Lung (tissue), 12 donors: ENCODE results near the gene BCL7B. TPM values are rescaled to one million over a fixed set of nuclear protein-coding genes. Genes with fewer than 3 reads are reported as not detected.

Experiments
- ATAC-seq: fragments of 200-7000 bp; cut with Tn5 transposase; one replicate; pipeline ENCODE4 v1.9.1; 2020; ENCODE audit warnings: moderate number of reproducible peaks; ENCODE audit not compliant: insufficient read depth, low FRiP score
- DNase-seq, 3 donors: peaks; one replicate each; pipeline ENCODE4 v3.0.0-alpha.2; 2013 to 2017
- H3K27ac ChIP-seq, 2 donors: one replicate each; pipeline ENCODE4 v1.5.1; 2013; ENCODE audit warnings: mild to moderate bottlenecking in 2 of 2, moderate library complexity in 2 of 2, control low read depth in 1 of 2, inconsistent platforms in 1 of 2, low read depth in 1 of 2, low read length in 1 of 2
- H3K27me3 ChIP-seq, 3 donors: one replicate each; pipeline ENCODE4 v1.5.1; 2013; ENCODE audit warnings: low read length in 2 of 3; ENCODE audit not compliant: control insufficient read depth in 3 of 3, insufficient read depth in 3 of 3
- H3K36me3 ChIP-seq, 4 donors: one replicate each; pipeline ENCODE4 v1.5.1; 2013; ENCODE audit warnings: low read length in 4 of 4, mild to moderate bottlenecking in 1 of 4, moderate library complexity in 1 of 4; ENCODE audit not compliant: control insufficient read depth in 4 of 4, insufficient read depth in 4 of 4
- H3K4me1 ChIP-seq, 5 donors: one replicate each; pipeline ENCODE4 v1.5.1; 2013; ENCODE audit warnings: low read length in 5 of 5, mild to moderate bottlenecking in 2 of 5, moderate library complexity in 1 of 5; ENCODE audit not compliant: control insufficient read depth in 5 of 5, insufficient read depth in 5 of 5
- H3K4me3 ChIP-seq: one replicate; pipeline ENCODE4 v1.5.1; 2013; ENCODE audit warnings: mild to moderate bottlenecking, control low read depth, moderate library complexity
- H3K9ac ChIP-seq, 2 donors: one replicate each; pipeline ENCODE4 v1.5.1; 2013; ENCODE audit warnings: low read length in 2 of 2, control low read depth in 1 of 2; ENCODE audit not compliant: insufficient read depth in 1 of 2
- H3K9me3 ChIP-seq, 4 donors: one replicate each; pipeline ENCODE4 v1.5.1; 2013; ENCODE audit warnings: low read length in 3 of 4, mild to moderate bottlenecking in 1 of 4, moderate library complexity in 1 of 4; ENCODE audit not compliant: control insufficient read depth in 4 of 4, insufficient read depth in 3 of 4
- WGBS, 2 donors: extraction: QIAGEN DNeasy Blood & Tissue Kit; methylation state at CpG; one replicate each; pipeline ENCODE4 v1.1.7; 2013; 5-methylcytosine and 5-hydroxymethylcytosine counted together
- polyA plus RNA-seq, 2 donors: library from polyadenylated mRNA; stranded (reverse); fragments of 200-250 nt; gene quantifications; one replicate each; pipeline ENCODE4 v1.2.1, GENCODE V29; 2013
- total RNA-seq, 2 donors: library from RNA; depleted of rRNA in 1 of 2; stranded (reverse); fragments of >200 nt in 1 of 2; gene quantifications; one replicate each; pipeline ENCODE4 v1.2.1, GENCODE V29; 2014 to 2021
- TF ChIP-seq, protein P1 (sequence below): IDR thresholded peaks from 2 replicates; pipeline ENCODE4 v1.5.1; 2012; ENCODE audit warnings: mild to moderate bottlenecking; ENCODE audit errors: control extremely low read depth, extremely low read depth
- donor health status: control.
- donor health status: control.
- donor health status: Bipolar disorder and iron deficiency.
- donor health status: healthy.
- donor health status: DM: yes; HTN: yes; CAD: no.

The BCL7B gene
- total and polyA plus RNA-seq, 4 donors: 17.7 to 71.0 (median 60.6) TPM

- peaks cover 0 to 9% (median 3%) of the 10 kb centered on the region in 5 donors for H3K4me1 ChIP-seq
- DNase-seq (peak; percentile 99), ATAC-seq (peak; percentile 98)
- H3K27me3 ChIP-seq: no peaks in the 10 kb centered on the region
- H3K9me3 ChIP-seq: no peaks in the 10 kb centered on the region
- peak within 1 kb of the TSS; percentile 57 to 91 for H3K9ac ChIP-seq
- TF ChIP-seq, protein P1, sequence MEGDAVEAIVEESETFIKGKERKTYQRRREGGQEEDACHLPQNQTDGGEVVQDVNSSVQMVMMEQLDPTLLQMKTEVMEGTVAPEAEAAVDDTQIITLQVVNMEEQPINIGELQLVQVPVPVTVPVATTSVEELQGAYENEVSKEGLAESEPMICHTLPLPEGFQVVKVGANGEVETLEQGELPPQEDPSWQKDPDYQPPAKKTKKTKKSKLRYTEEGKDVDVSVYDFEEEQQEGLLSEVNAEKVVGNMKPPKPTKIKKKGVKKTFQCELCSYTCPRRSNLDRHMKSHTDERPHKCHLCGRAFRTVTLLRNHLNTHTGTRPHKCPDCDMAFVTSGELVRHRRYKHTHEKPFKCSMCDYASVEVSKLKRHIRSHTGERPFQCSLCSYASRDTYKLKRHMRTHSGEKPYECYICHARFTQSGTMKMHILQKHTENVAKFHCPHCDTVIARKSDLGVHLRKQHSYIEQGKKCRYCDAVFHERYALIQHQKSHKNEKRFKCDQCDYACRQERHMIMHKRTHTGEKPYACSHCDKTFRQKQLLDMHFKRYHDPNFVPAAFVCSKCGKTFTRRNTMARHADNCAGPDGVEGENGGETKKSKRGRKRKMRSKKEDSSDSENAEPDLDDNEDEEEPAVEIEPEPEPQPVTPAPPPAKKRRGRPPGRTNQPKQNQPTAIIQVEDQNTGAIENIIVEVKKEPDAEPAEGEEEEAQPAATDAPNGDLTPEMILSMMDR: no peak
- peaks cover 10 to 18% (median 11%) of the 10 kb centered on the region in 4 donors for H3K36me3 ChIP-seq
- H3K27ac ChIP-seq: peak within 1 kb of the TSS; percentile 90 to 93
- 0% methylated on average over 57 to 75 of the region's 75 CpGs for WGBS, 2 donors
- peak within 1 kb of the TSS; percentile 80 for H3K4me3 ChIP-seq
Observed at GRCh38 chr7:73578342-73579128, 21.0 kb upstream of the BCL7B start, which contains the start of gene TBL2. TBL2 (minus strand) TSS chr7:73578579; CDS start chr7:73578549, 30 bp downstream.

DNA sequence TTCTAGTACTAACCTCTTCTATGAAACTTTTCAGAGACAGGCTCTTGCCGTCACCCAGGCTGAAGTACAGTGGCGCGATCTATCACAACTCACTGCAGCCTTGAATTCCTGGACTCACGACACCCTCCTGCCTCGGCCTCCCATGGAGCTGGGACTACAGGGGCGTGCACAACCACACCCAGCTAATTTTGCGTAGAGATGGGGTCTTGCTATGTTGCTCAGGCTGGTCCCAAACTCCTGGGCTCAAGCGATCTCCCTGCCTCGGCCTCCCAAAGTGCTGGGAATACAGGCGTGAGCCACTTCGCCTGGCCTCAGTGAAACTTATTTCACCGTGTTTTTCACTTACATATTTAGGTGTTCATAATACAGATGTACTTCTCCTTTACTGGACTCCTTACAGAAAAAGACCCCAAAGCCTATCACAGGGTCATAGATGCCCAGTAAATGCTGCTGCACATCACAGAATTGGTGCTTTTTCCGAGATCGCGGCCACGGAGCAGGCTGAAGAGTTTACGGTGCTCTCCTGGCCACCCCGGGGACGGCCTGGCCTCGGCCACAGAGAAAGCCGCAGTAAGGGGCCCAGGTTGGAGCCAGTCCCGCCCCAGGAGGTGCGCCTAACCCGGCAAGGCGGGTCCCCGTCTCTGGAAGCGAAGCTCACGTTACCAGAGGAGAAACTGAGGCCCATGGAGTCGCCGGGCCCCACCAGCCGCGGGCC is 20.3 kb upstream of the BCL7B start:
- H3K27ac ChIP-seq: peak overlapping the region; percentile 90 to 93
- TF ChIP-seq, protein P1: no peak
- H3K4me3 ChIP-seq: peak overlapping the region; percentile 80
- WGBS, 2 donors: 12 to 17% methylated on average over 30 to 32 of the region's 32 CpGs
- no peaks in the 10 kb centered on the region for H3K9me3 ChIP-seq
- DNase-seq (peak in 2 of 3 donors; percentile 18 to 20), ATAC-seq (peak; percentile 2)
- peak overlapping the region; percentile 57 to 91 for H3K9ac ChIP-seq
- no peaks in the 10 kb centered on the region for H3K27me3 ChIP-seq
- H3K4me1 ChIP-seq: peaks cover 0 to 9% (median 3%) of the 10 kb centered on the region in 5 donors
- H3K36me3 ChIP-seq: peaks cover 17 to 24% (median 18%) of the 10 kb centered on the region in 4 donors

GRCh38 chr7:73573791-73574190 is 16.3 kb upstream of the BCL7B start:
- Histone ChIP-seq H3K4me3 (no peak overlapping the region), H3K27me3 (no peaks in the 10 kb centered on the region), H3K9me3 (no peaks in the 10 kb centered on the region), H3K9ac (no peak overlapping the region), H3K4me1 (peaks cover 0 to 9% (median 3%) of the 10 kb centered on the region in 5 donors), H3K27ac (no peak overlapping the region), H3K36me3 (peaks cover 33 to 43% (median 40%) of the 10 kb centered on the region in 4 donors)
- DNase-seq (no peak), ATAC-seq (no peak)
- WGBS, 2 donors: 97% methylated on average over 11 of the region's 11 CpGs
- TF ChIP-seq, protein P1: no peak
